GM21423 (cell line): ENCODE measurements around the gene LRMDA.

Experiments used
- ATAC-seq: cut with Tn5 transposase; IDR thresholded peaks from one replicate; pipeline ENCODE4 v1.9.1; 2021; ENCODE audit warnings: mild to moderate bottlenecking, moderate library complexity; ENCODE audit not compliant: unreplicated experiment

LRMDA gene

GRCh38 chr10:76433161-76434005 is 1002.0 kb downstream of the LRMDA start:
- ATAC-seq: no peak

GRCh38 chr10:76435157-76435556 is 1003.7 kb downstream of the LRMDA start:
- no peak for ATAC-seq

GRCh38 chr10:76436401-76436811 is 1005.0 kb downstream of the LRMDA start:
- no peak for ATAC-seq

- ATAC-seq: no peak
Observed at GRCh38 chr10:76436981-76437380, 1005.6 kb downstream of the LRMDA start.

GRCh38 chr10:76440426-76440825 is 1009.0 kb downstream of the LRMDA start:
- ATAC-seq: no peak

GRCh38 chr10:76442113-76442512 is 1010.7 kb downstream of the LRMDA start:
- ATAC-seq: no peak

- no peak for ATAC-seq
Observed at GRCh38 chr10:76444034-76444800, 1012.8 kb downstream of the LRMDA start.

- ATAC-seq: no peak
Observed at GRCh38 chr10:76447578-76447977, 1016.2 kb downstream of the LRMDA start.

GRCh38 chr10:76451911-76452310 is 1020.5 kb downstream of the LRMDA start:
- ATAC-seq: no peak

- no peak for ATAC-seq
Observed at GRCh38 chr10:76453332-76453731, 1021.9 kb downstream of the LRMDA start.

GRCh38 chr10:76453997-76454396 is 1022.6 kb downstream of the LRMDA start:
- ATAC-seq: no peak

- no peak for ATAC-seq
Observed at GRCh38 chr10:76454506-76455140, 1023.2 kb downstream of the LRMDA start.

GRCh38 chr10:76456197-76456596 is 1024.8 kb downstream of the LRMDA start:
- ATAC-seq: no peak

GRCh38 chr10:76459016-76459730 is 1027.7 kb downstream of the LRMDA start:
- ATAC-seq: no peak

GRCh38 chr10:76461024-76461423 is 1029.6 kb downstream of the LRMDA start:
- no peak for ATAC-seq

GRCh38 chr10:76463111-76463510 is 1031.7 kb downstream of the LRMDA start:
- no peak for ATAC-seq

- ATAC-seq: no peak
Observed at GRCh38 chr10:76466836-76467503, 1035.5 kb downstream of the LRMDA start.

GRCh38 chr10:76469675-76470074 is 1038.3 kb downstream of the LRMDA start:
- ATAC-seq: no peak

- no peak for ATAC-seq
Observed at GRCh38 chr10:76479103-76479790, 1047.8 kb downstream of the LRMDA start.

GRCh38 chr10:76481178-76481577 is 1049.8 kb downstream of the LRMDA start:
- ATAC-seq: no peak
